Mesenchymal stem cell (in vitro differentiated cells and primary cell): Measurements from ENCODE around the gene SV2B.
A peak's percentile ranks its signal among the peaks of the same experiment; 100 is the strongest.

Source experiments
- DNase-seq: peaks from one replicate; pipeline ENCODE4 v3.0.0-alpha.2; 2013
- H2AFZ ChIP-seq: one replicate; pipeline ENCODE4 v1.6.1; 2013; ENCODE audit warnings: low read depth, mild to moderate bottlenecking, control low read depth, inconsistent platforms, low read length, moderate library complexity
- H2AK5ac ChIP-seq: 2 replicates; pipeline ENCODE4 v1.6.1; 2013; ENCODE audit warnings: low read length, moderate library complexity, mild to moderate bottlenecking, inconsistent platforms; ENCODE audit not compliant: severe bottlenecking
- H2BK120ac ChIP-seq: one replicate; pipeline ENCODE4 v1.6.1; 2013; ENCODE audit warnings: low read depth, mild to moderate bottlenecking, inconsistent platforms, low read length, moderate library complexity
- H2BK12ac ChIP-seq, 2 experiments: one replicate each; pipeline ENCODE4 v1.6.1; 2013; ENCODE audit warnings: inconsistent platforms in 2 of 2, low read length in 2 of 2, mild to moderate bottlenecking in 2 of 2, moderate library complexity in 2 of 2, control low read depth in 1 of 2
- H2BK15ac ChIP-seq: one replicate; pipeline ENCODE4 v1.6.1; 2013; ENCODE audit warnings: mild to moderate bottlenecking, low read depth, inconsistent platforms; ENCODE audit not compliant: poor library complexity, severe bottlenecking
- H2BK5ac ChIP-seq: 2 replicates; pipeline ENCODE4 v1.6.1; 2013; ENCODE audit warnings: low read depth, mild to moderate bottlenecking, low read length, control low read depth, inconsistent platforms; ENCODE audit not compliant: poor library complexity, severe bottlenecking
- H3K14ac ChIP-seq, 2 experiments: one replicate each; pipeline ENCODE4 v1.6.1; 2013; ENCODE audit warnings: inconsistent platforms in 2 of 2, low read length in 2 of 2, control low read depth in 1 of 2, mild to moderate bottlenecking in 1 of 2, moderate library complexity in 1 of 2
- H3K18ac ChIP-seq, 2 experiments: one replicate each; pipeline ENCODE4 v1.6.1; 2013; ENCODE audit warnings: inconsistent platforms in 2 of 2, low read length in 2 of 2, control low read depth in 1 of 2, low read depth in 1 of 2, mild to moderate bottlenecking in 1 of 2
- H3K23ac ChIP-seq, 2 experiments: one replicate each; pipeline ENCODE4 v1.6.1; 2013; ENCODE audit warnings: inconsistent platforms in 2 of 2, low read length in 2 of 2, mild to moderate bottlenecking in 2 of 2, moderate library complexity in 2 of 2, control low read depth in 1 of 2
- H3K27ac ChIP-seq: 2 replicates; pipeline ENCODE4 v1.5.1; 2013; ENCODE audit warnings: mild to moderate bottlenecking, moderate library complexity, low read length, control low read depth, inconsistent platforms; ENCODE audit not compliant: poor library complexity, severe bottlenecking
- H3K27me3 ChIP-seq, 2 experiments: 2 replicates each; pipeline versions ENCODE4 v1.6.1 to v1.7.0; 2013; ENCODE audit warnings: low read length in 2 of 2, mild to moderate bottlenecking in 2 of 2, moderate library complexity in 2 of 2, control low read depth in 1 of 2, inconsistent platforms in 1 of 2; ENCODE audit not compliant: control insufficient read depth in 1 of 2, insufficient read depth in 1 of 2
- H3K36me3 ChIP-seq, 2 experiments: 2 replicates each; pipeline versions ENCODE4 v1.6.1 to v1.7.0; 2013; ENCODE audit warnings: low read length in 2 of 2, control low read depth in 1 of 2, inconsistent platforms in 1 of 2, low read depth in 1 of 2, mild to moderate bottlenecking in 1 of 2; ENCODE audit not compliant: insufficient read depth in 2 of 2, control insufficient read depth in 1 of 2
- H3K4ac ChIP-seq, 2 experiments: one replicate each; pipeline ENCODE4 v1.6.1; 2013; ENCODE audit warnings: inconsistent platforms in 2 of 2, low read length in 2 of 2, mild to moderate bottlenecking in 2 of 2, moderate library complexity in 2 of 2, control low read depth in 1 of 2, low read depth in 1 of 2
- H3K4me1 ChIP-seq: 2 replicates; pipeline ENCODE4 v1.6.1; 2013; ENCODE audit warnings: low read depth, low read length, control low read depth; ENCODE audit not compliant: control insufficient read depth, insufficient read depth
- H3K4me2 ChIP-seq: 2 replicates; pipeline ENCODE4 v1.6.1; 2013; ENCODE audit warnings: low read length, mild to moderate bottlenecking, inconsistent platforms; ENCODE audit not compliant: poor library complexity, severe bottlenecking
- H3K4me3 ChIP-seq, 2 experiments: 2 replicates each; pipeline versions ENCODE4 v1.5.1 to v1.7.0; 2013; ENCODE audit warnings: low read length in 2 of 2, mild to moderate bottlenecking in 2 of 2, control low read depth in 1 of 2, low read depth in 1 of 2; ENCODE audit not compliant: insufficient read depth in 1 of 2
- H3K79me1 ChIP-seq: replicated peaks from 2 replicates; pipeline ENCODE4 v1.6.1; 2013; ENCODE audit warnings: mild to moderate bottlenecking, control low read depth, low read length, inconsistent platforms; ENCODE audit not compliant: poor library complexity, severe bottlenecking
- H3K9ac ChIP-seq: 2 replicates; pipeline ENCODE4 v1.7.0; 2013; ENCODE audit warnings: mild to moderate bottlenecking, low read length, moderate library complexity
- H3K9me3 ChIP-seq: 2 replicates; pipeline ENCODE4 v1.7.0; 2013; ENCODE audit warnings: mild to moderate bottlenecking, low read length; ENCODE audit not compliant: control insufficient read depth
- H4K8ac ChIP-seq: one replicate; pipeline ENCODE4 v1.6.1; 2013; ENCODE audit warnings: inconsistent platforms, mild to moderate bottlenecking, low read length, moderate library complexity
- H4K91ac ChIP-seq: one replicate; pipeline ENCODE4 v1.6.1; 2013; ENCODE audit warnings: mild to moderate bottlenecking, low read length, inconsistent platforms
- WGBS: methylation state at CpG from one replicate; pipeline ENCODE4 v1.1.7; 2013; ENCODE audit warnings: mixed read lengths; 5-methylcytosine and 5-hydroxymethylcytosine counted together

The SV2B gene

DNA sequence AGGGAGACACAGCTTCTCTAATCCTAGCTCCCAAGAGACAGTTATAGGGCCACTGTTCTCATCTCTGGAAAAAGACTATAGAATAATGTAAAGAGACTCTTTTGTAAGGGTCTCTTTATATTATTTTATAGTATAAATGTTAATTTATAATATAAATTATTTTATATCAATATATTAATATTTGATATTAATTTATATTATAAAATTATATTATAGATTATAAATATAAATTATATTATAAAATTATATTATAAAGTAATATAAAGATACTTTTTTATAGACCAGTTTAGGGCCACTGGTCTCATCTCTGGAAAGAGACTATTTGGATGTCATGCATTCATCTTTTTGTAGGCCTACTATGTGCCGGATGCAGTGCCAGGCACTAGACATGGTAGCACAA, 53.9 kb downstream of the SV2B start:
- Histone ChIP-seq H3K36me3 (no peaks in the 10 kb centered on the region), H3K4ac (no peak overlapping the region), H3K9ac (no peak overlapping the region), H3K27me3 (peaks cover 0 to 2% of the 10 kb centered on the region in 2 experiments), H2BK5ac (no peak overlapping the region), H3K9me3 (no peaks in the 10 kb centered on the region), H2BK15ac (no peak overlapping the region), H2AFZ (no peak overlapping the region), H3K4me2 (no peak overlapping the region), H4K91ac (no peak overlapping the region), H3K4me3 (no peak overlapping the region), H2BK120ac (no peak overlapping the region), H3K23ac (no peak overlapping the region), H2BK12ac (no peak overlapping the region), H3K4me1 (no peaks in the 10 kb centered on the region), H2AK5ac (no peak overlapping the region), H4K8ac (no peak overlapping the region), H3K14ac (no peak overlapping the region), H3K27ac (no peak overlapping the region), H3K18ac (no peak overlapping the region), H3K79me1 (no peaks in the 10 kb centered on the region)
- 85% methylated on average over 1 of the region's 1 CpG for WGBS
- DNase-seq: no peak

DNA sequence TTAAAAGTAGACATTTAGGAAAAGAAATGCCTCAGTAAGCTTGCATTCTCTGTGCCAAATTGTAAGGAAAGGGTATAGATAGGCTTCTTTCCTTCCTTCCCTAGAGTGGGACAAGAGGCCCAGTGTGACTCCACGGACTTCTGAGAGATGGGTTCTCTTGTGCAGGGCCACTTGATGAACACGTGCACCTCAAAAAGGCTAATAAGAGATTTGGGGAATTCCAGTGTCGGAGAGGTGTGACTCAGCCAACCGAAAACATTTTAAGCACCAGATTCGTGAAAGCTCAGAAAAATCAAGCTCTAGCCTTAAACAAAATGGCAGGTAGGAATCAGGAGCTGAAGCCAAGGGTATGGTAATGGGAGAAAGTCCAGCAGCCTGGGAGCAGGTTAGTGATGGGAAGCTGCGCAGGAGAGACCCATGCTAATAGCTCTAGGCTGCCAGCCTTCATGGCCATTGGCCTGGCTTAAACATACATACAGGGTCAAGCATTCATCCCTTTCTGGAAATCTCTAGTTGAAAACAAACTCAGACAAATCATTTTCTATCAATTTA, 56.2 kb downstream of the SV2B start:
- Histone ChIP-seq H2BK15ac (no peak overlapping the region), H3K4me2 (no peak overlapping the region), H3K4me1 (no peaks in the 10 kb centered on the region), H2BK5ac (no peak overlapping the region), H3K79me1 (no peaks in the 10 kb centered on the region), H3K9ac (no peak overlapping the region), H4K8ac (no peak overlapping the region), H2AFZ (no peak overlapping the region), H3K4ac (no peak overlapping the region), H4K91ac (no peak overlapping the region), H3K9me3 (no peaks in the 10 kb centered on the region), H2AK5ac (no peak overlapping the region), H2BK12ac (no peak overlapping the region), H3K27me3 (peaks cover 0 to 2% of the 10 kb centered on the region in 2 experiments), H3K23ac (no peak overlapping the region), H3K36me3 (no peaks in the 10 kb centered on the region), H3K4me3 (no peak overlapping the region), H3K18ac (no peak overlapping the region), H3K27ac (no peak overlapping the region), H3K14ac (no peak overlapping the region), H2BK120ac (no peak overlapping the region)
- WGBS: 59% methylated on average over 6 of the region's 6 CpGs
- no peak for DNase-seq

DNA sequence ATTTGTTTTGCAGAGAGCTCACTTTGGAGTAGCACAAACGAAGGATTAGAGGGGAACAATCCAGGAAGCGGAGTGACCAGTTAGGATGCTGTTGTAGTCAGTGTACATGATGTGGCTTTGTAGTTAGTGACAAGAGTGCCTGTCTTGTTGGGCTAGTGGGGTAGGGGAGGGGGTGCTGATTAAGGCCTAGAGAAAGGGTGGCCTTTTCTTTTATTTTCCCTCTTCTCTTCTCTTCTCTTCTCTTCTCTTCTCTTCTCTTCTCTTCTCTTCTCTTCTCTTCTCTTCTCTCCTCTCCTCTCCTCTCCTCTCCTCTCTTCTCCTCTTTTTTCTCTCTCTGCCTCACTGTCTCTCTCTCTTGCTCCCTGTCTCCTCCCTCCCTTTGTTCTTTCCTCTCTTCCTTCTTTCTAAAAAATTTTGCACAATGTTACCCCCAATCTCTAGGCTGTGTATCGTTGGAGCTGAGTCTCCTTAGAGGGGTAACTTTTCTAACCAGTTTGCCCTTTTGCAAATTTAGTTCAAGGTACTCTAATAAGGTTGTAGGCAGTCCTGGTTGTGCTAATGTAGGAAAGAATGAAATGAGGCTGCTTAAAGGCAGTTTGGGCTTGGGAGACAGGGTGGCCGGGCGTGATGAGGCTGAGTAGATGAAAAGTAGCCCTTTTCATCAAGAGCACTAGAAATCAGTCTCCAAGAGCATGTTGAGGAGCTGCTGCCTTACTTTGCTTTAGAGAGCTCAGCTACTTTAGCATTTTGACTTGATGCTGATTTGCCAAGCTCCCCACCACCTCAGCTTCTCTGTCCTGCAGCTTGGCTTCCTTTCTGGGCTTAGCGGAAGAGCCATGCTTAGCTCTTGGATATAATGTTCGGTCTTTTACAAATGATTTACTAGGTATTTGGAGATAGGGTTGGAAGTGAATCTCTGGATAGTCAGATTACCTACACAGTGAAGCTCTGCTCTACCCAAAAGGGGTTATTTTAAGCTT, 58.6 kb downstream of the SV2B start:
- Histone ChIP-seq H4K8ac (no peak overlapping the region), H3K23ac (no peak overlapping the region), H3K4me3 (no peak overlapping the region), H2BK15ac (no peak overlapping the region), H3K27me3 (peaks cover 0 to 2% of the 10 kb centered on the region in 2 experiments), H3K36me3 (no peaks in the 10 kb centered on the region), H2AFZ (no peak overlapping the region), H2BK5ac (no peak overlapping the region), H2BK120ac (no peak overlapping the region), H4K91ac (no peak overlapping the region), H2BK12ac (no peak overlapping the region), H3K79me1 (no peaks in the 10 kb centered on the region), H3K9me3 (no peaks in the 10 kb centered on the region), H3K4me2 (no peak overlapping the region), H3K14ac (no peak overlapping the region), H2AK5ac (no peak overlapping the region), H3K4ac (no peak overlapping the region), H3K4me1 (no peaks in the 10 kb centered on the region), H3K27ac (no peak overlapping the region), H3K9ac (no peak overlapping the region), H3K18ac (no peak overlapping the region)
- 68% methylated on average over 6 of the region's 7 CpGs for WGBS
- DNase-seq: no peak

DNA sequence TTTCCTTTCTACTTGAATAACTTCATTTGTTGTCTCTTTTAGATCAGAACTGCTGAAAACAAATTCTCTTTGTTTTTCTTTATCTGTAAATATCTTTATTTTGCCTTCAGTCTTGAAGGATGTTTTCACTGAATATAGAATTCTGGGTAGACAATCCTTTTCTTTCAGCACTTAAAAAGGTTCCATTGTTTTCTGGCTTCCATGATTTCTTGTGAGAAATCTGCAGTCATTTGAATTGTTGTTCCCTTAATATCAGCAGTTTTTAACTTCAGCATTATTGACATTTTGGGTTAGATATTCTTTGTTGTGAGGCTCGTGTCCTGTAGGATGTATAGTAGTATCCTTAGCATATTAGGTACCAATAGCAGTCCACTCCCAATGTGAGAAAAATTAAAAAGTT, 65.8 kb downstream of the SV2B start:
- H3K9ac ChIP-seq: no peak overlapping the region
- H2BK12ac ChIP-seq: no peak overlapping the region
- H4K8ac ChIP-seq: no peak overlapping the region
- no peak overlapping the region for H3K14ac ChIP-seq
- H3K27ac ChIP-seq: no peak overlapping the region
- H3K4ac ChIP-seq: no peak overlapping the region
- peaks cover 28% of the 10 kb centered on the region for H3K9me3 ChIP-seq
- H3K4me3 ChIP-seq: no peak overlapping the region
- no peak overlapping the region for H4K91ac ChIP-seq
- no peak overlapping the region for H2BK5ac ChIP-seq
- H3K36me3 ChIP-seq: no peaks in the 10 kb centered on the region
- no peak overlapping the region for H3K4me2 ChIP-seq
- H3K79me1 ChIP-seq: no peaks in the 10 kb centered on the region
- no peak overlapping the region for H3K18ac ChIP-seq
- no peaks in the 10 kb centered on the region for H3K4me1 ChIP-seq
- H3K27me3 ChIP-seq: no peaks in the 10 kb centered on the region
- no peak overlapping the region for H2AFZ ChIP-seq
- H3K23ac ChIP-seq: no peak overlapping the region
- 100% methylated on average over 1 of the region's 1 CpG for WGBS
- no peak overlapping the region for H2BK15ac ChIP-seq
- H2AK5ac ChIP-seq: no peak overlapping the region
- DNase-seq: peak; percentile 1
- H2BK120ac ChIP-seq: no peak overlapping the region
